ENCODE data around the gene UBL4B. TPM values are rescaled to one million over a fixed set of nuclear protein-coding genes. Genes with fewer than 3 reads are reported as not detected.

Gene UBL4B
- total RNA-seq, 1 donor from 2014 or later = not detected

DNA sequence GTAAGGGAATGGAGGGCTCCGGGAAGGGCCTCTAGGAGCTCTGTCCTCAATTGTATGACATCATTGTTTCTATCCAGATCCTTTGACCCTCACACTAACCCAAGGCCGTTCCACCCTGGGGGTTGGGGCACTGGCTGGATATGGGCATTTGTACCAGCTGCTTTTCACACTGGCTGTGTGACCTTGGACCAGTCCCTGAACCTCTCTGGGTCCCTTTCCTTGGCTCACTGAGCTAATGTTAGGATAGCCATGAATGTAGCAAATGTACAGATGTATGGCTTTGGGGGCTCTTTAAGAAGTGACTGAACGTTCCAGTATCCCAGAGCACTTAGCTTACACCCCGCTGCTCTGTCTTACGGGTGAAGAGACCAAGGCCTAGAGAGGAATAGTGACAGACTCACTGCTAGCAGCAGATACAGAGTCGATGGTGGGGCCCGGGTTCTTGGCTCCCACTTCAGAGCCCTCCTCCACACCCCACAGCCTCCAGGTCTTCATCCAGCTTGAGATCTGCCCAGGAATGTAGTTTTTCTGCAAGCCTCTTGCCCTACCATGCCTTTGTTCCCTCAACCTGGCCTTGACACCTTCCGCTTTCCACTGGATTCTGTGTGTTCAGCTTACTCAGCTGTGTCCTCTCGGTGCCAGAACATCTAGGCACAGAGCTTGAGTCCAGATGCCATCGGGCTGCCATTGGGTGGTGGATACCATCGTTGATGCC is 14.6 kb upstream of the UBL4B start:
- TF ChIP-seq, protein P1, sequence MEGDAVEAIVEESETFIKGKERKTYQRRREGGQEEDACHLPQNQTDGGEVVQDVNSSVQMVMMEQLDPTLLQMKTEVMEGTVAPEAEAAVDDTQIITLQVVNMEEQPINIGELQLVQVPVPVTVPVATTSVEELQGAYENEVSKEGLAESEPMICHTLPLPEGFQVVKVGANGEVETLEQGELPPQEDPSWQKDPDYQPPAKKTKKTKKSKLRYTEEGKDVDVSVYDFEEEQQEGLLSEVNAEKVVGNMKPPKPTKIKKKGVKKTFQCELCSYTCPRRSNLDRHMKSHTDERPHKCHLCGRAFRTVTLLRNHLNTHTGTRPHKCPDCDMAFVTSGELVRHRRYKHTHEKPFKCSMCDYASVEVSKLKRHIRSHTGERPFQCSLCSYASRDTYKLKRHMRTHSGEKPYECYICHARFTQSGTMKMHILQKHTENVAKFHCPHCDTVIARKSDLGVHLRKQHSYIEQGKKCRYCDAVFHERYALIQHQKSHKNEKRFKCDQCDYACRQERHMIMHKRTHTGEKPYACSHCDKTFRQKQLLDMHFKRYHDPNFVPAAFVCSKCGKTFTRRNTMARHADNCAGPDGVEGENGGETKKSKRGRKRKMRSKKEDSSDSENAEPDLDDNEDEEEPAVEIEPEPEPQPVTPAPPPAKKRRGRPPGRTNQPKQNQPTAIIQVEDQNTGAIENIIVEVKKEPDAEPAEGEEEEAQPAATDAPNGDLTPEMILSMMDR (IDR thresholded peaks at IDR 0.05) = no peak
- no peaks in the 10 kb centered on the region for H3K36me3 Mint-ChIP-seq (ENCODE audit: low read depth)
- H3K4me1 Mint-ChIP-seq (ENCODE audit: low read depth) = peaks cover 8% of the 10 kb centered on the region
- no peaks in the 10 kb centered on the region for H3K9me3 Mint-ChIP-seq (ENCODE audit: low read depth)
- H3K27ac Mint-ChIP-seq (ENCODE audit: unreplicated experiment) = no peak overlapping the region
- peaks cover 10% of the 10 kb centered on the region for H3K27me3 Mint-ChIP-seq (ENCODE audit: low read depth)
- DNase-seq (ENCODE audit: low spot score) = no peak
- no peak overlapping the region for H3K4me3 Mint-ChIP-seq (ENCODE audit: unreplicated experiment)

DNA sequence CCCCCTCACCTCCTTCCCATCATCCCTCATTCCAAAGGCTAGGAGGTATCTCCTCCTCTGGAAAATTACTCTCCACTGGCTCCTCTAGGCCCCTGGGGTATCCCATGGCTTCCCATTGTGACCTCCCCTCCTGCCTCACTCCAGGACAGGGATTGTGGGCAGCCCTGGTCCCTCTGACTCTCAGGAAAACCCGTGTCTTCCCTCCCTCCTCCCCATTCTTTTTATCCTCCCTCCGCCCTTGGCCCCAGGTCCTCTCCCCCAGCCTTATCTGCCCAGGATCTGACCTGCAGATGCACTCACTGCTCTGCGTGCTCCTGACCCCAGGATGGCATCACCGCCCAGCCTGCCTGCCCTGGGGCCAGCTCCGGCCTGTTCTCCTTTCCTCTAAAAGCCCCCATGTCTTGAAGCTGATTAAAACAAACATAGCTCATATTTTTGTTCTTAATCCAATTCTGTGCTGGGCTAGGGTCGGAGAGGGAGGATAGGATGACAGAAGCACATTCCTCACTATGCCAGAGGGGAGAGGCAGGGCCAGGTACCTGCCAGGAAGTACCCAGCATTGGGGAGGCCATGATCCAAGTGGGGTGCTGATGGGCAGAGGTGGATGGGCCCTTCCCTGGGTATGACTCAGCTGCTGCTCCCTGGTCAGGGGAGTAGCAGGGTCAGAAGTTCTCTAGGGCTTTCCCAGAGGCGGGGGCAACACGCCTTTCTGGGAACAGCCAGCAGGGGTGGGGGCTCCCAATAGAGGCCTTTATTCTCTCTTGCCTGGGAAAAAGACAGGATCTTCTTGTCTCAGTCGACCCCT is 13.8 kb upstream of the UBL4B start:
- Mint-ChIP-seq H3K36me3 (ENCODE audit: low read depth) (no peaks in the 10 kb centered on the region), H3K4me3 (ENCODE audit: unreplicated experiment) (no peak overlapping the region)
- TF ChIP-seq, protein P1 (IDR thresholded peaks at IDR 0.05) = no peak

DNA sequence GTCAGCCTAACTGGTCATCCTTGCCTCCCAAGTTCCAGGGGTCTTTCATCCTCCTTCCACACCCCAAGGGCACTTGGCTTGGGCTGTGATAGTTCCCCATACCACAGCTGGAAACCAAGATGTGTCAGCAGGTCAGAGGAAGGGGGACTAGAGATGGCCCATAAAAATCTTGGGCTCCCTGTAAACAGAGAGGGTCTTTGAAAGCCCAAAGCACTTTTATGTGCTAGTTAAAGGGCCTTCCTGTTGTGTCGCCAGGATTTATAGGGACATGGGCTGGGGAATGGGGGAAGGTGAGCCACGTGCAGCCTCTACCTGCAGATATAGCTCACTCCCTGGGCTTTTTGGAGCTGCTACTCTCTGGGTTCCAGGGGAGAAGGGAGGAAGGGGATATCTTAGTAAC is 11.9 kb upstream of the UBL4B start:
- no peak overlapping the region for H3K27ac Mint-ChIP-seq (ENCODE audit: unreplicated experiment)

More for the DNA sequence above, 13.8 kb upstream of the UBL4B start:
- Mint-ChIP-seq H3K9me3 (ENCODE audit: low read depth) (no peaks in the 10 kb centered on the region), H3K27ac (ENCODE audit: unreplicated experiment) (no peak overlapping the region), H3K27me3 (ENCODE audit: low read depth) (peaks cover 7% of the 10 kb centered on the region), H3K4me1 (ENCODE audit: low read depth) (peaks cover 8% of the 10 kb centered on the region)
- no peak for DNase-seq (ENCODE audit: low spot score)

DNA sequence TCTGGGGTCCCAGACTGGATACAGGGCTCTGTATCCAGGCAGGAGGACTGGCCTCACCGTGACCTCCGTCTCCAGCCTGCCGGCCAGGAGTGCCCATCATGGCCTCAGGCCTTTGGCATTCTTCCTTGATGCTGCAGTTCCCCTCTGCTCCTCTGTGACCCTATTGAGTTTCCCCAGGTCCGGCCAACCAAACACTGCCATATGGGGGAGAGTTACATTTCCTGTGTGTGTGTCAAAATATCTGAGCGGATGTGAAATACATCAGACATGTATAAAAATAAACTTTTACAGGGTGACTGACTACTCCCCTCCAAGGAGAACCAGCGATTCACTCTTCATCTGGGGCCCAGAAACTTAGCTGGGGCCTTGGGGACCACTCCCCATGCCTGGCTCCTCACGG is 10.2 kb upstream of the UBL4B start:
- no peaks in the 10 kb centered on the region for H3K9me3 Mint-ChIP-seq (ENCODE audit: low read depth)
- H3K4me3 Mint-ChIP-seq (ENCODE audit: unreplicated experiment) = no peak overlapping the region
- DNase-seq (ENCODE audit: low spot score) = no peak
- no peaks in the 10 kb centered on the region for H3K36me3 Mint-ChIP-seq (ENCODE audit: low read depth)
- TF ChIP-seq, protein P1 (IDR thresholded peaks at IDR 0.05) = no peak
- H3K4me1 Mint-ChIP-seq (ENCODE audit: low read depth) = peaks cover 8% of the 10 kb centered on the region
- H3K27me3 Mint-ChIP-seq (ENCODE audit: low read depth) = peaks cover 2% of the 10 kb centered on the region
- H3K27ac Mint-ChIP-seq (ENCODE audit: unreplicated experiment) = no peak overlapping the region

More for the DNA sequence above, 11.9 kb upstream of the UBL4B start:
- DNase-seq (ENCODE audit: low spot score) = no peak
- no peaks in the 10 kb centered on the region for H3K36me3 Mint-ChIP-seq (ENCODE audit: low read depth)
- peaks cover 4% of the 10 kb centered on the region for H3K27me3 Mint-ChIP-seq (ENCODE audit: low read depth)
- H3K4me1 Mint-ChIP-seq (ENCODE audit: low read depth) = peaks cover 8% of the 10 kb centered on the region
- no peaks in the 10 kb centered on the region for H3K9me3 Mint-ChIP-seq (ENCODE audit: low read depth)
- H3K4me3 Mint-ChIP-seq (ENCODE audit: unreplicated experiment) = no peak overlapping the region
- TF ChIP-seq, protein P1 (IDR thresholded peaks at IDR 0.05) = no peak
